Esophagus muscularis mucosa (tissue), 4 donors: Measurements from ENCODE around the gene RPGRIP1L. TPM values are rescaled to one million over a fixed set of nuclear protein-coding genes. Genes with fewer than 3 reads are reported as not detected.

Experiments
- DNase-seq: peaks from one replicate; pipeline ENCODE4 v3.0.0-alpha.2; 2017; ENCODE audit errors: extremely low spot score
- H3K27ac ChIP-seq, 4 donors: fragments of 200-600 bp; sonication (generic); replicated peaks in 1 of 4; 1 replicate in 3 of 4; 2 replicates in 1 of 4; pipeline ENCODE4 v1.5.1; 2016 to 2019; ENCODE audit warnings: mild to moderate bottlenecking in 1 of 4
- H3K27me3 ChIP-seq, 4 donors: fragments of 200-600 bp; sonication (generic); one replicate each; pipeline versions ENCODE4 v1.5.1 to v1.6.0; 2016 to 2019
- H3K36me3 ChIP-seq, 4 donors: fragments of 200-600 bp; sonication (generic); one replicate each; pipeline ENCODE4 v1.5.1; 2016 to 2019
- H3K4me1 ChIP-seq, 4 donors: fragments of 200-600 bp; sonication (generic); one replicate each; pipeline ENCODE4 v1.5.1; 2016 to 2019
- H3K4me3 ChIP-seq, 4 donors: fragments of 200-600 bp; sonication (generic); 1 replicate in 2 of 4; 2 replicates in 2 of 4; pipeline ENCODE4 v1.5.1; 2016 to 2019; ENCODE audit warnings: mild to moderate bottlenecking in 4 of 4, moderate library complexity in 1 of 4
- H3K9me3 ChIP-seq, 4 donors: fragments of 200-600 bp; sonication (generic); 1 replicate in 3 of 4; 2 replicates in 1 of 4; pipeline ENCODE4 v1.5.1; 2016 to 2019
- CTCF ChIP-seq, 3 experiments: fragments of 200-600 bp in 2 of 3; fragments of 450-650 bp in 1 of 3; sonication (generic) in 2 of 3; IDR thresholded peaks; one replicate each; pipeline ENCODE4 v1.5.1; 2017 to 2019; ENCODE audit warnings: antibody characterized with exemption in 3 of 3, mild to moderate bottlenecking in 2 of 3, moderate library complexity in 1 of 3
- EP300 ChIP-seq: sonication (generic); formaldehyde crosslinking; IDR thresholded peaks from one replicate; pipeline ENCODE4 v1.6.1; 2017; ENCODE audit warnings: antibody characterized with exemption
- POLR2A ChIP-seq: fragments of 450-650 bp; IDR thresholded peaks from one replicate; pipeline ENCODE4 v1.6.1; 2017; ENCODE audit warnings: antibody characterized with exemption, moderate library complexity, mild to moderate bottlenecking, low read depth
- POLR2AphosphoS5 ChIP-seq, 2 donors: sonication (generic); formaldehyde crosslinking; IDR thresholded peaks; one replicate each; pipeline ENCODE4 v1.6.1; 2017; ENCODE audit warnings: antibody characterized with exemption in 2 of 2
- WGBS: methylation state at CpG from one replicate; pipeline ENCODE4 v1.1.5; 2018; 5-methylcytosine and 5-hydroxymethylcytosine counted together
- intact Hi-C: fragments of 100-400 bp; cut with DNase I; formaldehyde crosslinking; loops from one replicate; pipeline ENCODE4 v1.15.1; 2023
- total RNA-seq, 4 donors: library from RNA; depleted of rRNA; stranded (reverse); fragments of >200 nt; gene quantifications; one replicate each; pipeline versions ENCODE4 v1.1.0 to v1.2.1, GENCODE V29; 2016

The RPGRIP1L gene
- total RNA-seq, 4 donors from 2014 or later = 2.3 to 4.3 (median 4.0) TPM

- intact Hi-C loops = no loop called here
- Histone ChIP-seq H3K4me3 (no peak overlapping the region), H3K27ac (no peak overlapping the region), H3K4me1 (peaks cover 5 to 23% (median 15%) of the 10 kb centered on the region in 4 donors), H3K27me3 (no peaks in the 10 kb centered on the region), H3K9me3 (no peaks in the 10 kb centered on the region), H3K36me3 (no peaks in the 10 kb centered on the region)
- TF ChIP-seq EP300 = no peak
- no peak for TF ChIP-seq POLR2AphosphoS5 (IDR thresholded peaks at IDR 0.05)
- TF ChIP-seq POLR2A = no peak
- no peak for TF ChIP-seq CTCF (IDR thresholded peaks at IDR 0.05)
- WGBS = 94% methylated on average over 5 of the region's 5 CpGs
- DNase-seq = no peak
Observed at GRCh38 chr16:53737552-53737951, 33.9 kb upstream of the RPGRIP1L start.

- Histone ChIP-seq H3K4me3 (no peak overlapping the region), H3K27ac (no peak overlapping the region), H3K36me3 (no peaks in the 10 kb centered on the region), H3K9me3 (no peaks in the 10 kb centered on the region), H3K4me1 (peaks cover 5 to 32% (median 25%) of the 10 kb centered on the region in 4 donors), H3K27me3 (no peaks in the 10 kb centered on the region)
- TF ChIP-seq EP300 = no peak
- no peak for TF ChIP-seq POLR2A
- no peak for TF ChIP-seq CTCF (IDR thresholded peaks at IDR 0.05)
- TF ChIP-seq POLR2AphosphoS5 (IDR thresholded peaks at IDR 0.05) = no peak
- WGBS = 83% methylated on average over 3 of the region's 3 CpGs
- intact Hi-C loops = no loop called here
- no peak for DNase-seq
Observed at GRCh38 chr16:53736297-53736696, 32.6 kb upstream of the RPGRIP1L start.

- Histone ChIP-seq H3K9me3 (no peaks in the 10 kb centered on the region), H3K27me3 (no peaks in the 10 kb centered on the region), H3K4me1 (peaks cover 5 to 32% (median 22%) of the 10 kb centered on the region in 4 donors), H3K27ac (no peak overlapping the region), H3K4me3 (no peak overlapping the region), H3K36me3 (no peaks in the 10 kb centered on the region)
- 100% methylated on average over 2 of the region's 2 CpGs for WGBS
- intact Hi-C loops = no loop called here
- no peak for TF ChIP-seq CTCF (IDR thresholded peaks at IDR 0.05)
- DNase-seq = no peak
Observed at GRCh38 chr16:53734908-53735307, 31.2 kb upstream of the RPGRIP1L start.

- H3K4me3 ChIP-seq = no peak overlapping the region
- no peaks in the 10 kb centered on the region for H3K9me3 ChIP-seq
- no peak for DNase-seq
- peaks cover 5 to 37% (median 21%) of the 10 kb centered on the region in 4 donors for H3K4me1 ChIP-seq
- no peaks in the 10 kb centered on the region for H3K36me3 ChIP-seq
- intact Hi-C loops = no loop called here
- H3K27me3 ChIP-seq = no peaks in the 10 kb centered on the region
- no peak overlapping the region for H3K27ac ChIP-seq
- no peak for TF ChIP-seq POLR2A
- no peak for TF ChIP-seq POLR2AphosphoS5 (IDR thresholded peaks at IDR 0.05)
- no peak for TF ChIP-seq CTCF (IDR thresholded peaks at IDR 0.05)
- no peak for TF ChIP-seq EP300
- 68% methylated on average over 4 of the region's 4 CpGs for WGBS
Observed at GRCh38 chr16:53732296-53732929, 28.8 kb upstream of the RPGRIP1L start.

GRCh38 chr16:53730693-53731092 is 27.0 kb upstream of the RPGRIP1L start:
- WGBS = 98% methylated on average over 3 of the region's 3 CpGs

More at GRCh38 chr16:53730693-53731092, 27.0 kb upstream of the RPGRIP1L start:
- Histone ChIP-seq H3K4me3 (no peak overlapping the region), H3K4me1 (peaks cover 13 to 49% (median 26%) of the 10 kb centered on the region in 4 donors), H3K36me3 (no peaks in the 10 kb centered on the region), H3K27ac (no peak overlapping the region), H3K27me3 (no peaks in the 10 kb centered on the region), H3K9me3 (no peaks in the 10 kb centered on the region)
- no peak for DNase-seq
- no peak for TF ChIP-seq POLR2A
- TF ChIP-seq CTCF (IDR thresholded peaks at IDR 0.05) = no peak
- TF ChIP-seq EP300 = no peak
- no peak for TF ChIP-seq POLR2AphosphoS5 (IDR thresholded peaks at IDR 0.05)
- intact Hi-C loops = no loop called here
